Lower leg skin (tissue), 4 donors: ENCODE measurements around the gene ACO2. TPM values are rescaled to one million over a fixed set of nuclear protein-coding genes. Genes with fewer than 3 reads are reported as not detected.
A peak's percentile ranks its signal among the peaks of the same experiment; 100 is the strongest.
"Not testable (repeated sequence)": the region's sequence is repeated elsewhere in the genome, so short reads cannot be mapped to it uniquely, and the experiment has no call there.

Experiments used
- DNase-seq, 2 donors: peaks; one replicate each; pipeline ENCODE4 v3.0.0-alpha.2; 2019; ENCODE audit warnings: low spot score in 2 of 2
- H3K4me3 ChIP-seq: fragments of 200-600 bp; sonication (generic); 2 replicates; pipeline ENCODE4 v1.5.1; 2017; ENCODE audit warnings: mild to moderate bottlenecking, low read depth; ENCODE audit not compliant: poor library complexity, severe bottlenecking
- POLR2A ChIP-seq, 2 donors: fragments of 450-650 bp; IDR thresholded peaks; one replicate each; pipeline ENCODE4 v1.6.1; 2016 to 2017; ENCODE audit warnings: antibody characterized with exemption in 2 of 2, mild to moderate bottlenecking in 1 of 2, moderate library complexity in 1 of 2
- WGBS, 2 donors: methylation state at CpG; one replicate each; pipeline ENCODE4 v1.1.5; 2018; 5-methylcytosine and 5-hydroxymethylcytosine counted together
- intact Hi-C: fragments of 100-400 bp; cut with DNase I; formaldehyde crosslinking; loops from one replicate; pipeline ENCODE4 v1.15.0; 2023; ENCODE audit warnings: low total_unique reads
- total RNA-seq, 4 donors: library from RNA; depleted of rRNA; stranded (reverse); fragments of >200 nt; gene quantifications; one replicate each; pipeline ENCODE4 v1.1.0, GENCODE V29; 2016
- TF ChIP-seq, protein P1 (sequence below), 3 donors: fragments of 450-650 bp; IDR thresholded peaks; one replicate each; pipeline ENCODE4 v1.5.1; 2016; ENCODE audit warnings: antibody characterized with exemption in 3 of 3, mild to moderate bottlenecking in 3 of 3, moderate library complexity in 2 of 3

Gene ACO2
- 100 to 1,000 TPM in 1 of 4 donors, 10 to 100 TPM in 3; 64.0 to 103 (median 83.1) TPM for total RNA-seq

DNA sequence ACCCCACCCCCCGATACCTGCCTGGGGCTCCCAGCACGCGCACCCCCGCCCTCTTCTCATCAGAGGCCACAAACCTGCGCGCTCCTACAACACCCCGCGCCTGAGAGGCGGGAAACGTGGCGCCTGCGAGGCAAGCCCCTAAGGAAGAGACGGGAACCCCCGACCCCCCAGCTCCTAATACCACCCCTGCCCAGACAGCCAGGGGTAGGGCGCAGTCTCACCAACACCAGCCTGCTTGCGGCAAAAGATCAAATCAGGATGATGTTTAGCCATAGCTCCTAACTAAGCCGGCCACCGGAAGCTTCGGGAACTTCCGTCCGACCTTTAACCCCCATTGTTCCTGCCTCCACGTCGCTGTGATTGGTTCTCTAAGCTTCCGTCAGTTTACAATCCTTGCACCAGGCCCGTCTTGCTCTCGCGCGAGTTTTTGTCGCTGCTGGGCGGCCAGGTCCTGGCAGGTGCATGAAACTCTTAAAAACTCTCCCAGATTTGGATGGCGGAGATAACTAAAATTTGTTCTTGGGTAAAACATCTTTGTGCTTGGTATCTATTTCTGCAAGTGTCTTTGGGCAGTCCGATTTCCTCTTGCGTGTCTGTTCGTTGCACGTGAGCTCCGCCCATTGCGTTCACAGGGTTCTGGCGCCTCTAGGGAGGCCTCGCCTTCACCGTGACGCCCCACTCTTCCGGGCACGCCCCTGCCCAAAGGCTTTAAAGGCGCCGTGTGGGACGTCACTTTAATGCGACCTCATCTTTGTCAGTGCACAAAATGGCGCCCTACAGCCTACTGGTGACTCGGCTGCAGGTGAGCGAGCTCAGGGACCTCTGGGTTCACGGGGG, at the start of gene ACO2, which contains the start of gene PHF5A:
TSS of gene ACO2 (plus strand) at position 737 of the 837 bp plus-strand sequence. CDS start at position 767, 30 bp downstream.
TSS of gene PHF5A (minus strand) at position 312 of the 837 bp plus-strand sequence. CDS start at position 273, 39 bp downstream.
- intact Hi-C loops, result no loop called here
- 0% methylated on average over 46 to 50 of the region's 51 CpGs for WGBS, 2 donors
- TF ChIP-seq, protein P1, sequence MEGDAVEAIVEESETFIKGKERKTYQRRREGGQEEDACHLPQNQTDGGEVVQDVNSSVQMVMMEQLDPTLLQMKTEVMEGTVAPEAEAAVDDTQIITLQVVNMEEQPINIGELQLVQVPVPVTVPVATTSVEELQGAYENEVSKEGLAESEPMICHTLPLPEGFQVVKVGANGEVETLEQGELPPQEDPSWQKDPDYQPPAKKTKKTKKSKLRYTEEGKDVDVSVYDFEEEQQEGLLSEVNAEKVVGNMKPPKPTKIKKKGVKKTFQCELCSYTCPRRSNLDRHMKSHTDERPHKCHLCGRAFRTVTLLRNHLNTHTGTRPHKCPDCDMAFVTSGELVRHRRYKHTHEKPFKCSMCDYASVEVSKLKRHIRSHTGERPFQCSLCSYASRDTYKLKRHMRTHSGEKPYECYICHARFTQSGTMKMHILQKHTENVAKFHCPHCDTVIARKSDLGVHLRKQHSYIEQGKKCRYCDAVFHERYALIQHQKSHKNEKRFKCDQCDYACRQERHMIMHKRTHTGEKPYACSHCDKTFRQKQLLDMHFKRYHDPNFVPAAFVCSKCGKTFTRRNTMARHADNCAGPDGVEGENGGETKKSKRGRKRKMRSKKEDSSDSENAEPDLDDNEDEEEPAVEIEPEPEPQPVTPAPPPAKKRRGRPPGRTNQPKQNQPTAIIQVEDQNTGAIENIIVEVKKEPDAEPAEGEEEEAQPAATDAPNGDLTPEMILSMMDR (IDR thresholded peaks at IDR 0.05), result no peak
- TF ChIP-seq POLR2A (IDR thresholded peaks at IDR 0.05), result no peak
- DNase-seq, result peak; percentile 97 to 100
- peak within 1 kb of the TSS; percentile 98 for H3K4me3 ChIP-seq

DNA sequence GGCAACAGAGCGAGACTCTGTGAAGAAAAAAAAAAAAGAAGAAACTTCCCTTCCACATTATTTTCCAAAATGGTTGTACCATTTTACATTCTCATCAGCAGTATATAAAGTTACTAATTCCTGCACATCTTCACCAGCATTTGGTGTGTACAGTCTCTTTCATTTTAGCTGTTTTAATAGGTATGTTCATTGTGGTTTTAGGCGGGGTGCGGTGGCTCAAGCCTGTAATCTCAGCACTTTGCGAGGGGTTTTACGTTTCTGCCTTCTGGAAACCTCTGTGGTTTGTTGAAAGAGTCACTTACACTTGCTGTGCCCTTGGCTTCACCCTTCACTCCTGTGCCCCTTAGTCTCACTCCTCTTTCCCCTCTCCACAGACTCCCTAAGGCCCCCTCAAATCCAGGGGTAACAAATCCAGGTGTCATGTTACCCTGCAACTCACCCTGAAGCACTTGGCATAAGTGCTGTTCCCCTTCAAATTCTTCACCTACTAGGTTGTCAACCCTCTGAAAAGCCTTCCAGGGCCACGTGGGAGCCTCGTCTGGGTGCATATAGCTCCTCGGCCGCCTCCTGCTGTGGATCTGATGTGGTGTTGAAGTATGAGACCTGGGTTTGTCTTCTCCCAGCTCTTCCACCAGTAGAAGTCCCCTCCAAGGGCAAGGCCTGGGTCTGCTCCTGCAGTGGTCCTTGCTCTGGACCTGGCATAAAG, 43.1 kb upstream of the ACO2 start:
- WGBS, 2 donors, result 73 to 76% methylated on average over 9 of the region's 9 CpGs
- intact Hi-C loops, result no loop called here
- no peak for DNase-seq
- TF ChIP-seq, protein P1 (IDR thresholded peaks at IDR 0.05), result no peak
- no peak for TF ChIP-seq POLR2A (IDR thresholded peaks at IDR 0.05)
- no peak overlapping the region for H3K4me3 ChIP-seq

DNA sequence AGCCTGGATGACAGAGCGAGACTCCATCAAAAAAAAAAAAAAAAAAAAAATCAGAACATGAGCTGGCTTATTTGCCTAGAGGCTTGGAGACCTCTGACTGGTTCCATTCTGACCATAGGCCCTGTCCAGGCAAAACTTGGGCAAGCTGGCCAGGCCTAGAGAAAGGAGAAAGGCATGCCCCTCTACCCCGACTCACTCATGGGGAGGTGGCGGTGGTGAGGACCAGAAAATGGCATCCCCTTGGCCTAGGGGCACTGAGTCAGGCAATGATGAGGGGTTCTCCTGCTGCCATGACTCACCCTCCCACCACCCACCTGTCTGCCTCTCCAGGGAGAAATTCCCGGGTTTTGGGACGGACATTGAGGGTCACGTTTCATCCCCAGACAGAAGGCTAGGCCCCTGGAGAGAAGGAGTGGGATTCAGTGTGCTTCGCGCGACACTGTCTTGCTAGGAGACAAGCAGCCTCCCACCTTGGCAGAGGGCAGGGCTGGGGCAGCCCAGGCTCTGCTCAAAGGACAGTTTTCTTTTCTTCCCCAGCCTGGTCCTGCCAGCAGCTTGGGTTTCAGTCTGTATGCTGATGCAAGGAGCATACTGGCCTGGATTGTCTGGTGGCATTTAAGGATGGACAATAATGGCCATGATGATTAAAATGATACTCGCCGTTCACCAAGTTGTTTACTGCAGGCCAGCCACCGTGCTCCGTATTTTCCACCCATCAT, 39.5 kb upstream of the ACO2 start:
- TF ChIP-seq POLR2A (IDR thresholded peaks at IDR 0.05), result no peak
- DNase-seq, result no peak
- no peak overlapping the region for H3K4me3 ChIP-seq
- intact Hi-C loops, result no loop called here
- WGBS, 2 donors, result 86 to 90% methylated on average over 13 of the region's 13 CpGs

DNA sequence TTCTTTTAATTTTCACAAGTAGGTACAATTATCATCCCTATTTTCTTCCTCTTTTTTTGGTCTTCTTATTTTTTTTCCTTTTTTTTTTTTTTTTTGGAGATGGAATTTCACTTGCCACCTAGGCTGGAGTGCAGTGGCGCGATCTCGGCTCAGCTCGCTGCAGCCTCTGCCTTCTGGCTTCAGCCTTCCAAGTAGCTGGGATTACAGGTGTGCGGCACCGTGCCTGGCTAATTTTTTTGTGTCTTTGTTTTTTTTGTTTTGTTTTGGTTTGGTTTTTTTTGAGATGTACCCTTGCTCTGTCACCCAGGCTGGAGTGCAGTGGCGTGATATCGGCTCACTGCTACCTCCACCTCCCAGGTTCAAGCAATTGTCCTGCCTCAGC, 39.0 kb upstream of the ACO2 start:
- intact Hi-C loops, result no loop called here
- H3K4me3 ChIP-seq, result no peak overlapping the region
- 95 to 99% methylated on average over 8 of the region's 8 CpGs for WGBS, 2 donors
- DNase-seq, result no peak
- TF ChIP-seq, protein P1 (IDR thresholded peaks at IDR 0.05), result no peak
- TF ChIP-seq POLR2A (IDR thresholded peaks at IDR 0.05), result no peak

DNA sequence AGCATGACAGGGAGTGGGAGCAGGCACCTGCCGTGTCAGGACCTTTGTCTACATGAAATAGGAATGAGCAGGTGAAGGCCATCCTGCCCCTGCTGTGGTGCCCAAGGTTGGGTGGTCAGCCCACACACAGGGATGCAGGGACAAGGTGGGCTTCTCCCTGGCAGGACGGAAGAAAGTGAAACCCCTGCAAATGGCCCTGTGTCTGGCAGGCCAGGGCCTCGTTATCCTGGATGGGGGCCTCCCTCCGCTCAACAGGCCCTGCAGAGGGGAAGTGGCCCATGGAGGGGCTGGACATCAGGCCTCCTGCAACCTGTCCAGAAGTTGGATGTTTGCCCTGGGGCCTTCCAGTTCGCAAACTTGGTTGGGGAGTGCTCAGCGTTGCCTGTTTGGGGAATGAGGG, 37.3 kb upstream of the ACO2 start:
- TF ChIP-seq, protein P1 (IDR thresholded peaks at IDR 0.05), result no peak
- TF ChIP-seq POLR2A (IDR thresholded peaks at IDR 0.05), result no peak
- intact Hi-C loops, result no loop called here
- H3K4me3 ChIP-seq, result no peak overlapping the region
- 82 to 85% methylated on average over 6 of the region's 6 CpGs for WGBS, 2 donors
- no peak for DNase-seq

- WGBS, 2 donors, result 56 to 58% methylated on average over 1 of the region's 1 CpG
- H3K4me3 ChIP-seq, DNase-seq, intact Hi-C loops: not testable (repeated sequence)
Observed at GRCh38 chr22:41433480-41433879, 35.4 kb upstream of the ACO2 start.

DNA sequence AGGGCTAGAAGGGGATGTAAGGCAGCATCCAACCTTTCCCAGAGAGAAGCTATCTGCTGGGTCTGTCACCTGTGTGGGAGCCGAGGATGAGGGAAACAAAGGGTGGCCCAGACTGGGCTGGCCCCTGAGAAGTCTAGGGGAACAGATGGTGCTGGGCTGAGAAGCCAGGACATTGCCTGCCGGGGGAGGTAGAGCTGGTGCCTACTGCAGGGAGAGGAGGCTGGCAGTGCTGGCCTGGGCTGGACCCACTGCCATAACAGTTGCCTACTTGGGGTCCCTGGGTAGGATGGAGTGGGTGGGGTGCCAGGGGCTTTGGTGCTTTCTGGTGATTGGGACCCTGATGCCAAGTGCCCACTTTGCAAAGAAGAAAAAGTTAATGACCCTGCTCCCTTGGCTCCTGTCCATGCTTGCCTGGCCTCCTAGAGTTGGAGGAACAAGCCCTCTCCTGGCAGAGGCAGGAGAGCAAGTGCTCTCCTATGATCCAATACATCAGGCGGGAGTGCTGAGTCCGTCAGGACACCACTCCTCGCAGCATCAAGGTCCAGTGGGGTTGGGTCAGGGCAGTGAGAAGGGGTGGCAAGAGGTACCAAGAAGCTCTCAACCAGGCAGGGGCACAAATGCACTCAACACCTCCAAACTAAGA, 34.4 kb upstream of the ACO2 start:
- H3K4me3 ChIP-seq, DNase-seq, intact Hi-C loops: not testable (repeated sequence)
- 71 to 86% methylated on average over 5 of the region's 5 CpGs for WGBS, 2 donors
